HG03139 (cell line): ENCODE data around the gene MIA2.
A peak's percentile ranks its signal among the peaks of the same experiment; 100 is the strongest.

Experiments
- ATAC-seq: cut with Tn5 transposase; IDR thresholded peaks from one replicate; pipeline ENCODE4 v1.9.1; 2021; ENCODE audit not compliant: unreplicated experiment

Gene MIA2

GRCh38 chr14:39383026-39383660, 149.4 kb downstream of the MIA2 start:
- ATAC-seq, result peak; percentile 59

- no peak for ATAC-seq
These were observed 150.0 kb downstream of the MIA2 start for GRCh38 chr14:39383741-39384140.

GRCh38 chr14:39384177-39384576, 150.5 kb downstream of the MIA2 start:
- ATAC-seq, result no peak

GRCh38 chr14:39393289-39393688, 159.6 kb downstream of the MIA2 start:
- ATAC-seq, result no peak

GRCh38 chr14:39395555-39396254, 162.0 kb downstream of the MIA2 start:
- no peak for ATAC-seq

GRCh38 chr14:39396448-39396847, 162.7 kb downstream of the MIA2 start:
- no peak for ATAC-seq

GRCh38 chr14:39398382-39398781, 164.7 kb downstream of the MIA2 start:
- ATAC-seq, result no peak

- no peak for ATAC-seq
These were observed 172.8 kb downstream of the MIA2 start for GRCh38 chr14:39406560-39406959.

GRCh38 chr14:39416072-39416471, 182.4 kb downstream of the MIA2 start:
- ATAC-seq, result no peak

- no peak for ATAC-seq
These were observed 183.3 kb downstream of the MIA2 start for GRCh38 chr14:39417014-39417413.

GRCh38 chr14:39419272-39419671, 185.6 kb downstream of the MIA2 start:
- ATAC-seq, result no peak

GRCh38 chr14:39422243-39422642, 188.5 kb downstream of the MIA2 start:
- no peak for ATAC-seq

GRCh38 chr14:39423793-39424192, 190.1 kb downstream of the MIA2 start:
- no peak for ATAC-seq

GRCh38 chr14:39425947-39426346, 192.2 kb downstream of the MIA2 start:
- ATAC-seq, result no peak

- no peak for ATAC-seq
These were observed 192.9 kb downstream of the MIA2 start for GRCh38 chr14:39426605-39427004.

- ATAC-seq, result no peak
These were observed 194.4 kb downstream of the MIA2 start for GRCh38 chr14:39428118-39428517.

- peak; percentile 3 for ATAC-seq
These were observed 197.2 kb downstream of the MIA2 start for GRCh38 chr14:39430762-39431415.

- peak; percentile 10 for ATAC-seq
These were observed 197.9 kb downstream of the MIA2 start for GRCh38 chr14:39431416-39432178.

GRCh38 chr14:39432179-39432618, 198.5 kb downstream of the MIA2 start, which contains the start of gene FBXO33:
Gene FBXO33, minus strand, starts transcription at chr14:39432433. Its CDS starts 271 bp downstream, at chr14:39432162.
- ATAC-seq, result peak; percentile 79

GRCh38 chr14:39432619-39433451, 199.1 kb downstream of the MIA2 start:
- peak; percentile 61 for ATAC-seq
